ENCODE results near the gene RASSF5.

The RASSF5 gene

DNA sequence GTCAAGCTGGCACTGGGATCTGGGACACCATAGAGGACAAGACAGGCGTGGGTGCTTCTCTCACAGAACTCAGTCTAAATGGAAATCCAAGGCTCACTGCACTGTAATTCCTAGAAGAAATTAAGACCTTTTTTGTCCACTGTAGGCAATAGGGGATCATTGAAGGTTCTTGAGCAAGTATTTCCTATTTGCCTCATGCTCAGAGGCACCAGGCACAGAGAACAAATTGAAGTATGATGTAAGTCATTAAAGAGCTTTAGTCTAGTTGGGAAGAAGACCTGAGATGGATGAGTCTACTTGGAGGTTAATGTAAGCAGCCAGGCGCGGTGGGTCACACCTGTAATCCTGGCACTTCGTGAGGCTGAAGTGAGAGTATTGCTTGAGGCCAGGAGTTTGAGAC is 70.3 kb downstream of the RASSF5 start:
- Histone ChIP-seq H3K9me3 (ENCODE audit: insufficient read depth, low read length, severe bottlenecking) (no peaks in the 10 kb centered on the region), H3K9ac (ENCODE audit: low read depth, low read length) (no peak overlapping the region), H2AFZ (ENCODE audit: low read depth, low read length) (no peak overlapping the region), H3K79me2 (ENCODE audit: insufficient read depth, low read length) (peaks cover 96% of the 10 kb centered on the region), H3K4me2 (ENCODE audit: insufficient read depth, low read length) (no peak overlapping the region), H3K27ac (ENCODE audit: low read length) (no peak overlapping the region), H3K36me3 (ENCODE audit: insufficient read depth, low read length) (peaks cover 49% of the 10 kb centered on the region), H3K27me3 (ENCODE audit: insufficient read depth, low read length, poor library complexity) (no peaks in the 10 kb centered on the region), H4K20me1 (ENCODE audit: insufficient read depth, low read length) (peaks cover 51% of the 10 kb centered on the region), H3K4me1 (ENCODE audit: insufficient read depth, low read length) (peaks cover 29% of the 10 kb centered on the region), H3K4me3 (ENCODE audit: low read depth in 1 of 2, low read length in 2 of 2) (no peak overlapping the region)
- no peak for DNase-seq
- ATAC-seq (ENCODE audit: insufficient read depth, low read depth), result no peak
- TF ChIP-seq EZH2 (IDR thresholded peaks at IDR 0.05; ENCODE audit: borderline replicate concordance, low read depth, low read length, severe bottlenecking), result no peak
- TF ChIP-seq, protein P1, sequence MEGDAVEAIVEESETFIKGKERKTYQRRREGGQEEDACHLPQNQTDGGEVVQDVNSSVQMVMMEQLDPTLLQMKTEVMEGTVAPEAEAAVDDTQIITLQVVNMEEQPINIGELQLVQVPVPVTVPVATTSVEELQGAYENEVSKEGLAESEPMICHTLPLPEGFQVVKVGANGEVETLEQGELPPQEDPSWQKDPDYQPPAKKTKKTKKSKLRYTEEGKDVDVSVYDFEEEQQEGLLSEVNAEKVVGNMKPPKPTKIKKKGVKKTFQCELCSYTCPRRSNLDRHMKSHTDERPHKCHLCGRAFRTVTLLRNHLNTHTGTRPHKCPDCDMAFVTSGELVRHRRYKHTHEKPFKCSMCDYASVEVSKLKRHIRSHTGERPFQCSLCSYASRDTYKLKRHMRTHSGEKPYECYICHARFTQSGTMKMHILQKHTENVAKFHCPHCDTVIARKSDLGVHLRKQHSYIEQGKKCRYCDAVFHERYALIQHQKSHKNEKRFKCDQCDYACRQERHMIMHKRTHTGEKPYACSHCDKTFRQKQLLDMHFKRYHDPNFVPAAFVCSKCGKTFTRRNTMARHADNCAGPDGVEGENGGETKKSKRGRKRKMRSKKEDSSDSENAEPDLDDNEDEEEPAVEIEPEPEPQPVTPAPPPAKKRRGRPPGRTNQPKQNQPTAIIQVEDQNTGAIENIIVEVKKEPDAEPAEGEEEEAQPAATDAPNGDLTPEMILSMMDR (IDR thresholded peaks at IDR 0.05; ENCODE audit: borderline replicate concordance, extremely low read depth, low read length, poor library complexity, severe bottlenecking), result no peak

DNA sequence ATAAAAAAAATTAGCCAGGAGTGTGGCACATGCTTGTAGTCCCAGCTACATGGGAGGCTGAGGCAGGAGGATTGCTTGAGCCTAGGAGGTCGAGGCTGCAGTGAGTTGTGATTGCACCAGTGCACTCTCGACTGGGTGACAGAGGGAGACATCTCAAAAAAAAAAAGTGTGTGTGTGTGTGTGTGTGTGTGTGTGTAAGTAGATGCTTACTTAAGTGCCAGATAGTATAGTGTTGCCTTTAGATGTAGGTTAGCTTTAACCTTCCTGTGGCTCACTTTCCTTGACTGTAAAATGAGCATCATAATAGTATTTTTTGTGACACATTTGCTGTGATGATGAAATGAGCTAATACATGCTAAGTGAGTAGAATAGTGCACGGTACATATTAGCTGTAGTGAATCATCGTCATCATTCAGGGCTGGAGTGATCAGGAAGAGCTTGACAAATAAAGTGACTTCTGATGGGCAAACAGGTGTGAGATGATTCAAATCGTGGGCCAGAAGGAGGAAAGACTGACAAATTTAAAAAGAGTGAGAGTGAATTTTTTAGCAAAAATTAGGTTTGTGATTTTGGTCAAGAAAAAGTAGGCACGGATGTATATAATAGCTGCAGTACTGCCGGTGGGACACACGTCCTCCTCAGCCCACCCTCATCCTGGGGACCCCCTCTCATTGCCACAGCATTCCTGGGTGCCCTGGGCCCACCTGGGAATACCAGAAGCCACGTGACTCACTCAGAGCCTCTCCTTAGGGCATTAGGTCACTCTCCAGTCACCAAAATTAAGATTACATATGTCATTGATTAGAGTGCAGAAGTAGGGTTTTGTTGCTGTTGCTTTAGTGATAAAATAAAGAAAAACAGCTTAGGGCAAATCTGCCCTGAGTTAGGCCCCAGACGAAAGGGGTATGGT is 71.0 kb downstream of the RASSF5 start:
- no peaks in the 10 kb centered on the region for H3K27me3 ChIP-seq (ENCODE audit: insufficient read depth, low read length, poor library complexity)
- no peak overlapping the region for H3K27ac ChIP-seq (ENCODE audit: low read length)
- no peak for TF ChIP-seq EZH2 (IDR thresholded peaks at IDR 0.05; ENCODE audit: borderline replicate concordance, low read depth, low read length, severe bottlenecking)
- TF ChIP-seq, protein P1 (IDR thresholded peaks at IDR 0.05; ENCODE audit: borderline replicate concordance, extremely low read depth, low read length, poor library complexity, severe bottlenecking), result no peak
- no peak overlapping the region for H3K4me2 ChIP-seq (ENCODE audit: insufficient read depth, low read length)
- no peak overlapping the region for H3K9ac ChIP-seq (ENCODE audit: low read depth, low read length)
- ATAC-seq (ENCODE audit: insufficient read depth, low read depth), result no peak
- H4K20me1 ChIP-seq (ENCODE audit: insufficient read depth, low read length), result peaks cover 58% of the 10 kb centered on the region
- H3K9me3 ChIP-seq (ENCODE audit: insufficient read depth, low read length, severe bottlenecking), result no peaks in the 10 kb centered on the region
- peaks cover 27% of the 10 kb centered on the region for H3K4me1 ChIP-seq (ENCODE audit: insufficient read depth, low read length)
- no peak overlapping the region for H2AFZ ChIP-seq (ENCODE audit: low read depth, low read length)
- H3K79me2 ChIP-seq (ENCODE audit: insufficient read depth, low read length), result peaks cover 94% of the 10 kb centered on the region
- H3K4me3 ChIP-seq (ENCODE audit: low read depth in 1 of 2, low read length in 2 of 2), result no peak overlapping the region
- no peak for DNase-seq
- H3K36me3 ChIP-seq (ENCODE audit: insufficient read depth, low read length), result peaks cover 49% of the 10 kb centered on the region

DNA sequence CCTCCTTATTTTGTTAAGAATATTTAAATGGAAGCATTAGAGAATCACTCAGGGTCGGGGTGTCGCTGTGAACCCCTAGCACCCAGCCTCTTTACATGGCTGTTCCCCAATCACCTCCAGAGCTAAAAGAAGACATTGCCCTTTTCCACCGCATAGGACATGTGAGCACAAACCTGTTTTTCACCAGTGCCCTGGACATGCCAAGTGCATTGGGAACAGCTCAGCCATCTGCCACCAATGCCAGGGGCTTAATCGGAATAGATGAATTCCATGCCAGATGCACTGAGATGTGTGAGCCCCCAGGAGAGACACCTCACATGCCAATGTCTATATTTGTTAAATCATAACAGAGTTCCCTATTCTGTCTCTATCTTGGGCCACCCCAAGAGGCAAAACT is 71.6 kb downstream of the RASSF5 start:
- Histone ChIP-seq H3K4me2 (ENCODE audit: insufficient read depth, low read length) (no peak overlapping the region), H3K9me3 (ENCODE audit: insufficient read depth, low read length, severe bottlenecking) (no peaks in the 10 kb centered on the region), H3K4me1 (ENCODE audit: insufficient read depth, low read length) (peaks cover 21% of the 10 kb centered on the region), H3K79me2 (ENCODE audit: insufficient read depth, low read length) (peaks cover 89% of the 10 kb centered on the region), H3K27ac (ENCODE audit: low read length) (no peak overlapping the region), H3K36me3 (ENCODE audit: insufficient read depth, low read length) (peaks cover 51% of the 10 kb centered on the region), H4K20me1 (ENCODE audit: insufficient read depth, low read length) (peaks cover 60% of the 10 kb centered on the region), H2AFZ (ENCODE audit: low read depth, low read length) (no peak overlapping the region), H3K27me3 (ENCODE audit: insufficient read depth, low read length, poor library complexity) (no peaks in the 10 kb centered on the region), H3K9ac (ENCODE audit: low read depth, low read length) (no peak overlapping the region), H3K4me3 (ENCODE audit: low read depth in 1 of 2, low read length in 2 of 2) (no peak overlapping the region)
- DNase-seq (no peak), ATAC-seq (ENCODE audit: insufficient read depth, low read depth) (no peak)
- TF ChIP-seq, protein P1 (IDR thresholded peaks at IDR 0.05; ENCODE audit: borderline replicate concordance, extremely low read depth, low read length, poor library complexity, severe bottlenecking), result no peak
- no peak for TF ChIP-seq EZH2 (IDR thresholded peaks at IDR 0.05; ENCODE audit: borderline replicate concordance, low read depth, low read length, severe bottlenecking)

Data from DND-41 (cell line).